Caco-2 (cell line): ENCODE results near the gene GNG7. TPM values are rescaled to one million over a fixed set of nuclear protein-coding genes. Genes with fewer than 3 reads are reported as not detected.
A peak's percentile ranks its signal among the peaks of the same experiment; 100 is the strongest.

Experiments used
- Bru-seq: library from RNA; stranded (reverse); fragments of 400-500 nt; gene quantifications from one replicate; lab custom pipeline; 2021; lab: Mats Ljungman, UMichigan
- BruChase-seq, 2 experiments: library from RNA; stranded (reverse); fragments of 400-500 nt; gene quantifications; one replicate each; lab custom pipeline; 2021; lab: Mats Ljungman, UMichigan
- BruUV-seq: library from RNA; stranded (reverse); fragments of 400-500 nt; replicated peaks from 2 replicates; lab custom pipeline; 2021; lab: Mats Ljungman, UMichigan
- CTCF ChIA-PET: fragments of 300-600 bp; sonication (Branson Sonifier 250); formaldehyde crosslinking; loops from one replicate; lab custom pipeline; 2022; ENCODE audit warnings: antibody characterized with exemption; lab: Charles Lee
- POLR2A ChIA-PET: fragments of 300-600 bp; sonication (Branson Sonifier 250); formaldehyde crosslinking; loops from one replicate; lab custom pipeline; 2022; ENCODE audit warnings: antibody characterized with exemption; lab: Charles Lee
- DNase-seq, 2 experiments: peaks; one replicate each; pipeline versions ENCODE4 v3.0.0 to v3.0.0-alpha.2; 2020 to 2022
- H3K27me3 ChIP-seq: replicated peaks from 2 replicates; pipeline ENCODE4 v1.6.0; 2011; ENCODE audit warnings: low read length; ENCODE audit not compliant: control insufficient read depth, insufficient read depth
- H3K36me3 ChIP-seq: 2 replicates; pipeline ENCODE4 v1.5.1; 2011; ENCODE audit warnings: low read length; ENCODE audit not compliant: control insufficient read depth, insufficient read depth
- H3K4me1 ChIP-seq: fragments of 250-450 bp; sonication (Bioruptor Pico); 2 replicates; pipeline ENCODE4 v1.5.1; 2020; ENCODE audit warnings: mild to moderate bottlenecking
- H3K4me3 ChIP-seq: 2 replicates; pipeline ENCODE4 v1.5.1; 2011; ENCODE audit warnings: low read depth, mild to moderate bottlenecking, control low read depth, low read length
- H3K9me3 ChIP-seq: fragments of 250-450 bp; sonication (Bioruptor Pico); 2 replicates; pipeline ENCODE4 v1.5.1; 2020; ENCODE audit warnings: mild to moderate bottlenecking, moderate library complexity
- H3K27ac Mint-ChIP-seq: one replicate; pipeline ENCODE4 v1.8.0; 2022; ENCODE audit warnings: mixed read lengths; ENCODE audit not compliant: unreplicated experiment
- H3K27me3 Mint-ChIP-seq: one replicate; pipeline ENCODE4 v1.8.0; 2022; ENCODE audit warnings: mixed read lengths; ENCODE audit not compliant: insufficient read depth, unreplicated experiment
- H3K36me3 Mint-ChIP-seq: one replicate; pipeline ENCODE4 v1.8.0; 2022; ENCODE audit warnings: mild to moderate bottlenecking, mixed read lengths; ENCODE audit not compliant: insufficient read depth, unreplicated experiment
- H3K4me1 Mint-ChIP-seq: one replicate; pipeline ENCODE4 v1.8.0; 2022; ENCODE audit warnings: low read depth, mixed read lengths; ENCODE audit not compliant: unreplicated experiment
- H3K4me3 Mint-ChIP-seq: one replicate; pipeline ENCODE4 v1.8.0; 2022; ENCODE audit warnings: mild to moderate bottlenecking, moderate library complexity, mixed read lengths; ENCODE audit not compliant: unreplicated experiment
- H3K9me3 Mint-ChIP-seq: one replicate; pipeline ENCODE4 v1.8.0; 2022; ENCODE audit warnings: mixed read lengths; ENCODE audit not compliant: unreplicated experiment
- CTCF ChIP-seq, 2 experiments: fragments of 200-600 bp in 1 of 2; IDR thresholded peaks; 1 replicate in 1 of 2; 2 replicates in 1 of 2; pipeline versions ENCODE4 v1.5.1 to v1.8.0; 2011 to 2022; ENCODE audit warnings: antibody characterized with exemption in 1 of 2, control low read depth in 1 of 2, inconsistent platforms in 1 of 2, low read depth in 1 of 2, low read length in 1 of 2, mild to moderate bottlenecking in 1 of 2, moderate library complexity in 1 of 2; ENCODE audit not compliant: insufficient read depth in 1 of 2, severe bottlenecking in 1 of 2, unreplicated experiment in 1 of 2
- intact Hi-C: fragments of 100-400 bp; cut with micrococcal nuclease; formaldehyde crosslinking; loops from one replicate; pipeline ENCODE4 v1.10.0; 2022; ENCODE audit not compliant: unreplicated experiment
- long read RNA-seq: library from polyadenylated mRNA; stranded (forward); transcript quantifications from one replicate; pipeline ENCODE4 v2.0.0, GENCODE V29; 2022
- total RNA-seq: library from RNA; stranded (reverse); gene quantifications from 2 replicates; pipeline ENCODE4 v1.2.3, GENCODE V29; 2022

GNG7 gene
- 0.28 and 0.43 TPM in 2 replicates for total RNA-seq
- percentile 18 among the genes with signal in this experiment for Bru-seq, nascent RNA
- percentile 17 among the genes with signal in this experiment for BruChase-seq, experiment 1, labeled RNA remaining after a 2-hour chase
- BruChase-seq, experiment 2, labeled RNA remaining after a 6-hour chase: percentile 23 among the genes with signal in this experiment
- long read RNA-seq, partial matches to known transcripts: 0 of 2 reads
- long read RNA-seq, other reads (novel, unspliced or antisense): 2 of 2 reads

DNA sequence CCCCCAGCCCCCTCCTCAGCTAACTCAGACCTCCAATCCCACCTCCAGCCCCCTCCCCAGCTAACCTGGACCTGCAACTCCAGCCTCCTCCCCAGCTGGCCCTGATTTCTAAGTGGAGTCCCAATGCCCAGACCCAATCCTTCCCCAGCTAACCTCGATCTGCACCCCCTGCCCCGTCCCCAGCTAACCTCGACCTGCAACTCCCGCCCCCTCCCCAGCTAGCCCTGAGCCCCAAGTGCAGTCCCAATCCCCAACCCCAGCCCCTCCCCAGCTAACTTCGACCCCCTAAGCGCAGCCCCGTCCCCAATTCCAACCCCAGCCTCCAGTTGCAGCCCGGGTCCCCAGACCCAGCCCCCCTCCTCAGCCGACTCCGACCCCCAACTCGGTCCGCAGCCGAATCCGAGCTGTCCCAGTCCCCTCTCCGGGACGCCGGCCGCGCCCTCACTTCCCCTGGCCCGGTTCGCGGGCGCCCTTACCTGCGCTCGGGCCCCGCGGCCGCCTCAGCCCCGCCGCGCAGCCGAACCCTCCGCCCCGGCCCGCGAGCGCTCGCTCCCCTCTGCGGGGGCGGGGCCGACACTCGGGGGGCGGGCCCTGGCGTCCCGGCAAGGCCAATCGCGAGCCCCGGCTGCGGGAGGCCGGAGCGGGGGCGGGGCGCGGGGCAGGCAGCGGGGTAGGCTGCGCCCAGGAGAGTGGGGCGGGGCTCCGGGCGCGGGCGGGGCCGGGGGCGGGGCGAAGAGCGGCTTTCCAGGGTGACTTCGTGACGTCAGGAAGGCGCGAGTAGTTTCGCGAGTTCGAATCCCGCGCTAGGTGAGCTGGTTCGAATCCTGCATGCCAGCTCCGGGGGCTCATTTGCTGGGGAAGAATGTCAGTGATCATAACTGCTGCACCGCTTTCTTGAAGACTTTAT lies at the start of gene GNG7:
Gene GNG7 (minus strand): TSS at position 525 of the 907 bp plus-strand sequence. CDS start 182,006 bp downstream, outside the sequence.
- Mint-ChIP-seq H3K4me3 (peak within 1 kb of the TSS; percentile 27), H3K36me3 (no peaks in the 10 kb centered on the region), H3K27me3 (peaks cover 24% of the 10 kb centered on the region), H3K9me3 (no peaks in the 10 kb centered on the region), H3K4me1 (no peaks in the 10 kb centered on the region), H3K27ac (no peak within 1 kb of the TSS)
- no peak for TF ChIP-seq CTCF (IDR thresholded peaks at IDR 0.05; ENCODE audit: insufficient read depth in 1 of 2, low read depth in 1 of 2, low read length in 1 of 2, severe bottlenecking in 1 of 2, unreplicated experiment in 1 of 2)
- no TSS peak for BruUV-seq
- no peaks in the 10 kb centered on the region for H3K4me1 ChIP-seq
- no peaks in the 10 kb centered on the region for H3K27me3 ChIP-seq
- no peaks in the 10 kb centered on the region for H3K36me3 ChIP-seq
- intact Hi-C loops: no loop called here
- DNase-seq: peak; percentile 84 to 90
- ChIA-PET POLR2A (no interaction called here), CTCF (no interaction called here)
- no peaks in the 10 kb centered on the region for H3K9me3 ChIP-seq
- H3K4me3 ChIP-seq: peak within 1 kb of the TSS; percentile 49

DNA sequence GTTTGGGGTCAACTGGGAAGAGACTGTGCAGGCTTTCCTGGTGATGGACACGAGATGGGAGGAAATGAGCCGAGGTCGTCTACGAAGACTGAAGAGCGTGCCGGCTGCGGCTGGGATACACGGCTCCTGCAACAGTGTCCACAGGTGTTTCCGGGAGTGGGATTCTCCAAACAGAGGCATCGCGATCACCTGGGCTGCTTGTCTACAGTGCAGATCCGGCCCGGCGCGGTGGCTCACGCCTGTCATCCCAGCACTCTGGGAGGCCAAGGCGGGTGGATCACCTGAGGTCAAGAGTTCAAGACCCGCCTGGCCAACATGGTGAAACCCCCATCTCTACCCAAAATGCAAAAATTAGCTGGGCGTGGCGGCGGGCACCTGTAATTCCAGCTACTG lies 48.9 kb upstream of the GNG7 start:
- intact Hi-C loops: no loop called here
- ChIA-PET POLR2A (no interaction called here), CTCF (no interaction called here)
- Mint-ChIP-seq H3K27me3 (no peaks in the 10 kb centered on the region), H3K9me3 (no peaks in the 10 kb centered on the region), H3K4me3 (no peak overlapping the region), H3K4me1 (no peaks in the 10 kb centered on the region), H3K36me3 (peaks cover 34% of the 10 kb centered on the region), H3K27ac (no peak overlapping the region)
- H3K4me1 ChIP-seq: no peaks in the 10 kb centered on the region
- no peaks in the 10 kb centered on the region for H3K36me3 ChIP-seq
- TF ChIP-seq CTCF (IDR thresholded peaks at IDR 0.05; ENCODE audit: insufficient read depth in 1 of 2, low read depth in 1 of 2, low read length in 1 of 2, severe bottlenecking in 1 of 2, unreplicated experiment in 1 of 2): no peak
- no peaks in the 10 kb centered on the region for H3K27me3 ChIP-seq
- H3K9me3 ChIP-seq: no peaks in the 10 kb centered on the region
- no TSS peak for BruUV-seq
- H3K4me3 ChIP-seq: no peak overlapping the region
- no peak for DNase-seq

GRCh38 chr19:2750808-2751437 lies 48.4 kb upstream of the GNG7 start:
- intact Hi-C loops: no loop called here
- Histone ChIP-seq H3K27me3 (no peaks in the 10 kb centered on the region), H3K9me3 (no peaks in the 10 kb centered on the region), H3K4me1 (no peaks in the 10 kb centered on the region), H3K4me3 (no peak overlapping the region), H3K36me3 (no peaks in the 10 kb centered on the region)
- ChIA-PET POLR2A (no interaction called here), CTCF (interaction anchor here (2.4 to 2.5 kb wide), 2 partner anchors 90 to 103 kb away, joined by 17 to 18 read pairs; no protein-coding TSS in a partner anchor)
- DNase-seq: no peak
- Mint-ChIP-seq H3K36me3 (peaks cover 29% of the 10 kb centered on the region), H3K9me3 (no peaks in the 10 kb centered on the region), H3K27me3 (no peaks in the 10 kb centered on the region), H3K4me1 (no peaks in the 10 kb centered on the region), H3K27ac (no peak overlapping the region), H3K4me3 (no peak overlapping the region)
- no peak for TF ChIP-seq CTCF (IDR thresholded peaks at IDR 0.05; ENCODE audit: insufficient read depth in 1 of 2, low read depth in 1 of 2, low read length in 1 of 2, severe bottlenecking in 1 of 2, unreplicated experiment in 1 of 2)
- BruUV-seq: no TSS peak
